ENCODE results near the gene SLC39A5.

GRCh38 chr12:56186957-56187356 is 42.9 kb upstream of the SLC39A5 start:
- TF ChIP-seq CTCF (IDR thresholded peaks at IDR 0.05): no peak
- no peak for TF ChIP-seq POLR2A (IDR thresholded peaks at IDR 0.05)

All from prostate gland (tissue), 2 donors.